Stimulated activated CD4-positive, alpha-beta T cell treated with anti-CD3 and anti-CD28 coated beads, Interleukin-12 subunit alpha, Interleukin-12 subunit beta, amount 100 ng/mL, for 4 hours (primary cell): Measurements from ENCODE around the gene ZNF816.
"Not testable (repeated sequence)": the region's sequence is repeated elsewhere in the genome, so short reads cannot be mapped to it uniquely, and the experiment has no call there.

ENCODE experiments used
- DNase-seq: peaks from one replicate; pipeline ENCODE4 v3.0.0-alpha.2; 2020

The ZNF816 gene

GRCh38 chr19:52962394-52963246 lies at the start of gene ZNF816:
Gene ZNF816, minus strand, starts transcription at chr19:52962881. Its CDS starts 6,792 bp downstream, at chr19:52956089.
- peak; percentile 99 for DNase-seq

- no peak for DNase-seq
Observed at GRCh38 chr19:53012006-53012405, 49.3 kb upstream of the ZNF816 start.

- DNase-seq: no peak
Observed at GRCh38 chr19:53010494-53010893, 47.8 kb upstream of the ZNF816 start.

- DNase-seq: no peak
Observed at GRCh38 chr19:53008061-53008778, 45.5 kb upstream of the ZNF816 start.

GRCh38 chr19:53007606-53008005 lies 44.9 kb upstream of the ZNF816 start:
- DNase-seq: no peak

GRCh38 chr19:53007200-53007599 lies 44.5 kb upstream of the ZNF816 start:
- DNase-seq: no peak

GRCh38 chr19:53004242-53004641 lies 41.6 kb upstream of the ZNF816 start:
- no peak for DNase-seq

GRCh38 chr19:53002479-53002878 lies 39.8 kb upstream of the ZNF816 start:
- DNase-seq: no peak

GRCh38 chr19:52997975-52998374 lies 35.3 kb upstream of the ZNF816 start:
- DNase-seq: no peak

- no peak for DNase-seq
Observed at GRCh38 chr19:52995711-52996110, 33.0 kb upstream of the ZNF816 start.

- DNase-seq: peak; percentile 73
Observed at GRCh38 chr19:52993342-52994178, 30.9 kb upstream of the ZNF816 start.

- no peak for DNase-seq
Observed at GRCh38 chr19:52992109-52993004, 29.7 kb upstream of the ZNF816 start.

- no peak for DNase-seq
Observed at GRCh38 chr19:52991484-52991883, 28.8 kb upstream of the ZNF816 start.

- no peak for DNase-seq
Observed at GRCh38 chr19:52990759-52991418, 28.2 kb upstream of the ZNF816 start.

- DNase-seq: no peak
Observed at GRCh38 chr19:52988506-52988905, 25.8 kb upstream of the ZNF816 start.

- no peak for DNase-seq
Observed at GRCh38 chr19:52987221-52987620, 24.5 kb upstream of the ZNF816 start.

GRCh38 chr19:52983167-52983566 lies 20.5 kb upstream of the ZNF816 start:
- not testable (repeated sequence) for DNase-seq

- no peak for DNase-seq
Observed at GRCh38 chr19:52981329-52981728, 18.6 kb upstream of the ZNF816 start.

- DNase-seq: no peak
Observed at GRCh38 chr19:52967772-52968171, 5.1 kb upstream of the ZNF816 start.

- peak; percentile 1 for DNase-seq
Observed at GRCh38 chr19:52963247-52963618, 552 bp upstream of the ZNF816 start.

GRCh38 chr19:52961981-52962380 lies 700 bp downstream of the ZNF816 start:
- DNase-seq: no peak
